GM19395 (cell line): ENCODE results near the gene CDH23.

Source experiments
- ATAC-seq: cut with Tn5 transposase; IDR thresholded peaks from one replicate; pipeline ENCODE4 v1.9.1; 2021; ENCODE audit warnings: mild to moderate bottlenecking, moderate library complexity; ENCODE audit not compliant: unreplicated experiment

CDH23 gene

DNA sequence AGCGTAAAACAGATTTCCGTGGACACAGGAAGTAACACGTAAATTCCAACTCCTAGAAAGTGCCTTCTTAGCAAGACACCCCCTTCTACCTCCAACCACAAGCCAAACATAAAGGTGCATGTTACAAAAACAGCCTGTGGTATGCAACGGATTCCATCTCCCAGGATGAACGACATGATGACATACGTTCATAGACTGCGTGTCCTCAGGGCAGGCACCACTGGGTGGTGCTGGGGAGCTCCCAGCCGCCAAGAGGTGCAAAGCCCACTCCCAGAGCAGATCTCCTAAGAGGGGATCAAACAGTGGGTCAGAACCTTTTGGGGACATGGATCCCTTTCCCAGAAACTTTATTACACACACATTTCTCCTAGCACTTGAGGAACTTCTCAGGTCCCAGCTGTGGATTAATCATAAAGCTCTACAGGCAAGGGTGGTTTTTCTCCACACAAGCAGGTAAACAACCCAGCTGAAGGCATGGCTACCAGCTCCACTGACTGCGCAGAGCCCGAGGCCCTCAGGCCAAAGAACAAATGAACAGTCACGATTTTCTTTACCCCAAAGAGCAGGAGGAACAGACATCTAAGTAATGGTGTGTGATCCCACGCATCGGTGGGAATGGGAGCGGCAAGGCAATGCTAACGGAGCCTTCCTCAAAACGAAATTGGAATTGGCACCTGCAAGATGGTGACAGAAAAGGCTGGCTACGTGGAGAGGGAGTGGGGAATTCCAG lies 440.5 kb downstream of the CDH23 start:
- ATAC-seq: no peak

DNA sequence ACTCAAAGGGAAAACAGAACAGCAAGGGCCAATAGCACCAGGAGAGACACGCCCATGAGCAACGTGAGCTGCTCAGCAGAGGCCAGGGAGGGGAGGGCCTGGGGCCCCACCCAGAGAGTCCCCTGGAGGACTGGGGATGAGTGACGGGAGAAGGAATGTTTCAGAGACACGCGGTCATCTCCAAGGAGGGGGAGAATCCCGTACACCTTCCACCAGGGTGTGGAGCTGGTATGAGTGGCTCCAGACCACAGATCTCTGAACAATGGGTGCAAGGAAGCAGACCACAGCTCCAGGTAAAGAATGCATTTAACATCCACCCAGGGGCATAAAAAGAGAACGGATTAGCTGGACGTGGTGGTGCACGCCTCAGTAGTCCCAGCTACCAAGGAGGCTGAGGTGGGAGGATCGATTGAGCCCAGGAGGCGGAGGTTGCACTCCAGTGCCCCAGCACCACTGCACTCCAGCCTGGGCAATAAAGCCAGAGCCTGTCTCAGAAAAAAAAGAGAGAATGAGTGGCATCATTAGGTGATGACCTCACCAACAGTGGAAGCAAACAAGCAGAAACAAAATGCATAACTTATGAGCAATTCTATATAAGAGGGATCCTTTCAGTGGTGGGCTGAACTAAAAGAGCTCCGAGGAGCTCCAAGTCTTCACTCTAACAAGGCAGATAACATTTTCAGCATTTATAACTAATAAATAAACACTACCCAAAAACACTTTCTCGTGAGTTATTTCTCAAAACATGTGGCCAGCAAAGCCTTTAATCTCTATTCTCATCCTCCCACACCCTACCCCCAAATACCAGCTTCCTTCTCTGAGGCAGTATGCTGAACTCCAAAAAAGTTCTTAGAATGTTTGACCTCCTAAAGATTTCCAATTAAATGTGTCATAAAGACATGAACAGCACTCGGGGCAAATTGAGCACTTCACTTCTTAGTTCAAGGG lies 441.8 kb downstream of the CDH23 start:
- ATAC-seq: no peak

DNA sequence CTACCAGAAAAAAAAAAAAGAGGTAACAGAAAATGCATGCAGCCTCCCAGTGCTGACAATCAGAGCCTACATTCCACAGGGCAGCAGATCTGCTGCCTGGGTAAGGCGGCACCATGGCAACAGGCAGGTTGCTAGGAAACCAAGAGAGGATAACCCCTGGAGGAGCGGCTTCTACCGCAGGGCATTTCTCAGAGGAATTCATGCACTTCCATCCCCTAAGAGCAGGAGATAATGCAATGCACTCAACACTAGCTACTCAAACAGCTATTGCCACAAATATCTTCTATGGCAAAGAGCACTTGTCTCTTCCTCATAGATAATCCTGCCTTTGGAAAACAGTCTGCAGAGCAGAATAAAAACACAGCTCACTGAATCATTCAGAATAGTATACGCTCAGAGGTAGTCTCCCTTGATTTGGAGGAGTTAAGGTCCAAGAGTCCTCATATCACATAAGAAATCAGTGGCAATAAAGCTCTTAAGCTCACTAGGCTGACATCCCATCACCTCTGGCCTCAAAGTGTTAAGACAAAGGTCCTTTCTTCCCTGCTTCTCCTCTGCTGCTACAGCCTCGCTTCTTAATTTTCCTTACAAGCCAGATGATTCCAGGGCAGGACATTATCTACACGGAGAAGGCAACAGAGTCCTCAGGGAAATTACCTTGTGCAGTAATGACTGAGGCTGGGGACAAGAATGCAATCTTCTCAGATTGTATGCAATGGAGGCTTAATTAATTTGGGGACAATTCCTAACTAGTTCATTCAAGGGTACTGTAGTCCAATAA lies 443.6 kb downstream of the CDH23 start:
- ATAC-seq: no peak

DNA sequence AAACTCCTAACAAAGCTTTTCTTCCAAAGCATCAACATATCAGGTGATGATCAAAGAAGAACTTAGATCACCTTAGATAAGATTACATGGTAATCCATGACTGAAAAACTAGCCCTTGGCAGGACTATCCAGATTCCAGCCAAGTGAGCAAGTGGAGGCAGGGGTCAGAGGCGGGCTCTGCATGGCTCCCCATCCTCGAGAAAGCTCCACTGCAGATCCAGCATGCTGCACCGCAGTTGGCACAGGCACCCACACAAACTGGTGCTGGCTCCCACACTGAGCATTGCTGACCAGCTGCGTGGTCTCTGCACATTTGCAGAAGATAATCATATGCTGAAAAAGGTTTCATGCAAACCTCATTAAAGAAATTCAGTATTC lies 444.2 kb downstream of the CDH23 start:
- no peak for ATAC-seq

DNA sequence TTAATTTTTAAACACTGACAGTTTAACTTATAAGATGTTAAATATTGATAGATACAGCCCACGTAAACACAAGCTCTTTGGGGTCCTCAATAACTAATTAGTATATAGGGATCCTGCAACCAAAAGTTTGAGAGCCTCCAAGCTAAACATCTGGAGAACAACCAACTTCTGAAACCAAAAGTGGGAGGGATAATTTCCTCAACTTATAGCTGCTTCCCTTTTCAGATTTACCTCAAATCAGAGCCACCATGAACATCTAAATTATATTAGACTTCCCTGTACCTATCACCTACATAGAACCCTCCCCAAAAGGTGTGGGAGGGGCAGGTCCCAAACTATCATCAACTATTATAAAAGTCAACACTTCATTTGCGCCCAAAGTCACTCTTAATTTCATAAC lies 445.7 kb downstream of the CDH23 start:
- no peak for ATAC-seq

DNA sequence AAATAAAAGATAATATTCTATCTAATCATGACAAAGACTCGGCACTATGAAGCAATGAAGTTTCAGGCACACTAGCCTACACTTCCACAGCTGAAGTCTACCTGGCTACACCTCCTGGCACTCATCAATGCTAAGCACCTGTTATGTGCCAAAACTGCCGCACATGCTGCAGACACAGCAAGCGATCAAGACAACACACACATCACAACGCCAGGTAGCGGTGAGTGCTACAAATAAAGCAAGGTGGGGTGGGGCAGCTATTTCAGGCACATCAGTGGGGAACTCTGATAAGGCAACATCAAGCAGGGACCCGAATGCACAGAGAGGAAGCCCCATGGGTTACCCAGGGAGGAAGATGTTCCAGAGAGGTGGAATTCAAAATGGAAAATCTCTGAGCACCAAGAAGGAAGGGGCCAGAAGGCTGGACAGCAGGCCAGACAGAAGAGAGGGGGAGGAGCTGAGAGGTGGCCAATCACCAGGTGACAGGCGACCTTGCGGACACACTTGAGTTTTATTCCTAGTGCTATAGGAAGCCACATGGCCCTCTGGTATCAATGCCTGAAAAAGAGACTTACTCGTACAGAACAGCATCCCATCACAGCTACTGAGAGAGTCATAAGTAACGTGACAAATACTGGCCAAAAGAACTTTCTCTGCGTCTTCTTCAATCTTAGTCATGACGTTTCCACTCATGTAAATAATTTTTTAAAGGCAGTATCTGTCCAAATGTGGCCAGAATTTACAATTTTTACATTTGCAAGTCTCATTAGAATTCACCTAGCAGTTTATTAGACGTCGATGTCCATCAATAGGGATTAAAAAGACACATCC lies 446.4 kb downstream of the CDH23 start:
- ATAC-seq: no peak

DNA sequence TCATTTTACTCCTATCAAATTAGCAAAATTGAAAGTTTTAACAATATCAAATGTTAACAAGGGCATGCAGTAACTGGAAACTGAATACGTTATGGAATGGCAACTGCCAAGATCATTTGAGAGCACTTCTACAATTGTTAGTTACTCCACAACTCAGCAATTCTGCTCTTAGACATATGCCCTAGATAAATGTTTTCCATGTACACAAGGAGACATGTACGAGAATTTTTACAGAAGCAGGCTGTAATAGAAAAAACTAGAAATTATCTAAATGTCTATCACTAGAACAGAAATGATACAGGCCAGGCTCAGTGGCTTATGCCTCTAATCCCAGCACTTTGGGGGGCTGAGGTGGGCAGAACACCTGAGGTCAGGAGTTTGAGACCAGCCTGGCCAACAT lies 447.4 kb downstream of the CDH23 start:
- ATAC-seq: no peak

DNA sequence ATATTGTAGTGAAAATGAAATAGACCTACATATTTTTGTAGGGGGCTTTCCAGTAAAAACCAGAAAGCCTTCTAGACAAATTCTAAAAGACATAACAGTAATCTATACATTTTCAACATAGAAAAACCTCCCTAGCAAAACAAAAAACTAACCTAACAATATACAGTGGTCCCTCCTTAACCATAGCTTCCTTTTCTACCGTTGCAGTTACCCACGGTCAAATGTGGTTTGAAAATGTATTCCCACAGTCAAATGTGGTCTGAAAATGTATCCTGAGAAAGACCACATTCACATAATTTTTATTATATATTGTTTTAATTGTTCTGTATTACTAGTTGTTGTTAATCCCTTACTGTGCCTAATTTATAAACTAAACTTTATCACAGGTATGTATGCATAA lies 448.0 kb downstream of the CDH23 start:
- no peak for ATAC-seq

DNA sequence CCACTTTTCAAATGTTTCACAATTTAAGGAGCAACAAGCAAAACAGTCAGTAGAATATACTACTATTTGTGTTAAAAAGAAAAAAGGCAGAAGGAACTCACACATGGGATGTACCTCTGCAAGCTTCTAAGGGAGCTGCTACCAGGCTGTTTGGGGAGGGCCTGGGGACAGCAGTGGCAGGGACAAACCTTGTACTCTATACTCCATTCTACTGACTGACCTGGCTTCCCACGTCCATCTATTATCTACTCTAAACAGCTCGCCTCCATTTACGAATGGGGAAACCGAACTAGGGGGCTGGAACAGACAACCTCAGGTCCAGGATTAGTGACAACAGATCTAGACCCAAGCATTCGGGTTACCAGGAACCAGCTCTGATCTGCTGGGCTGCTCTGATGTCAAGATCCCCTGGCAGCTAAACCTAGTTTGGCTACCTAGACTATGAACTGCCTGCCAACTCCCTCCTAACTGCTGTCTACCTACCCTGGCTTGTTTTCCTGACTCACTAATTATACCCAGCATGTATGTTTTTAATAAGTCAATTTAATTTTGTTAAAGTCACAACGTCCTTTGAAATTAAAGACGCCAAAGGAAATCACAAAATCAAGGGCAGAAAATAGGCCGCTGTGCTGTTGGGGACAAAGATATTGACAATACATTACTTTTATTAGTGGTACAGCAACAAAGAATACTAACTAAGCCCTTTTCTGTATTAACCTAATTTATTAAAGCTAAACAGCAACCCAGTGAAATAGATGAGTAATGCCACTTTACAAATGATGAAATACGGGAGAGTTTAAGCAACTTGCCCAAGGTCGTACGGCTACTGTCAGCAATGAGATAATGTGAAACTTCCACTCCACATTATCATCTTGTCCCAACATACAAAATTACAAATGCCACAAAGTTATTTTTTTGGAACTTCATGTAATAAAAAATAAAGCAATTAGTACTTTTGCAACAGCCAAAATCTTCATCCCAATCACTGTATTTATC lies 449.0 kb downstream of the CDH23 start:
- ATAC-seq: no peak

DNA sequence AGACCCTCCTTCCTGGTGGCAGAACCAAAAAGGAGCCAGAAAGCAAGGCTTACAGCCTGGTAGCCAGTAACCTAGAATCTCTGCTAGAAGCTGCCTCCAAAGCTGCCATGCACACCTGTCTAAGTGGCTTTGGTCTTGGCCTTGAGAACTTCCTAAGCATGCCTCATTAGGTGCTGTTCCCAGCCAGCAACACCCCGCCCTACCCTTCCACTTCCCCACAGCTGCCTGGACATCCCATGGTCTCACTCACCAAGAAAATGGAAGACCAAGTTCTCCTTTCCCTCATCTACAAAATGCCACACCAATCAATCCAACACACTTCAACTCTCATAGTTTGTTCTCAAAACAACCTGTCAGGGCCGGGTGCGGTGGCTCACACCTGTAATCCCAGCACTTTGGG lies 450.1 kb downstream of the CDH23 start:
- no peak for ATAC-seq

DNA sequence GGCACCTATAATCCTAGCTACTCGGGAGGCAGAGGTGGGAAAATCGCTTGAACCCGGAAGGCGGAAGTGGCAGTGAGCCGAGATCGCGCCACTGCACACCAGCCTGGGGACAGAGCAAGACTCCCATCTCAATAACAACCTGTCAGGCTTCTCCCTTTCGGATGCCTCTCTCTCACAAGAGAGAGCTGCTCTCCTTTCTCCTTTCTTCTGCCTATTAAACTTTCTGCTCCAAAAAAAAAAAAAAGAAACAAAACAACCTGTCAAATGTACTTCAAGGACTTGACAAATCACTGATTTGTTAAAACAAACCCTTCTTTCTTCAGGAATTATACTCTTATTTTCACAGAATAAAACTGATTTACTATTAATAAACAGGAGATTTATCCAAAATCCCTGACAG lies 450.7 kb downstream of the CDH23 start:
- no peak for ATAC-seq

DNA sequence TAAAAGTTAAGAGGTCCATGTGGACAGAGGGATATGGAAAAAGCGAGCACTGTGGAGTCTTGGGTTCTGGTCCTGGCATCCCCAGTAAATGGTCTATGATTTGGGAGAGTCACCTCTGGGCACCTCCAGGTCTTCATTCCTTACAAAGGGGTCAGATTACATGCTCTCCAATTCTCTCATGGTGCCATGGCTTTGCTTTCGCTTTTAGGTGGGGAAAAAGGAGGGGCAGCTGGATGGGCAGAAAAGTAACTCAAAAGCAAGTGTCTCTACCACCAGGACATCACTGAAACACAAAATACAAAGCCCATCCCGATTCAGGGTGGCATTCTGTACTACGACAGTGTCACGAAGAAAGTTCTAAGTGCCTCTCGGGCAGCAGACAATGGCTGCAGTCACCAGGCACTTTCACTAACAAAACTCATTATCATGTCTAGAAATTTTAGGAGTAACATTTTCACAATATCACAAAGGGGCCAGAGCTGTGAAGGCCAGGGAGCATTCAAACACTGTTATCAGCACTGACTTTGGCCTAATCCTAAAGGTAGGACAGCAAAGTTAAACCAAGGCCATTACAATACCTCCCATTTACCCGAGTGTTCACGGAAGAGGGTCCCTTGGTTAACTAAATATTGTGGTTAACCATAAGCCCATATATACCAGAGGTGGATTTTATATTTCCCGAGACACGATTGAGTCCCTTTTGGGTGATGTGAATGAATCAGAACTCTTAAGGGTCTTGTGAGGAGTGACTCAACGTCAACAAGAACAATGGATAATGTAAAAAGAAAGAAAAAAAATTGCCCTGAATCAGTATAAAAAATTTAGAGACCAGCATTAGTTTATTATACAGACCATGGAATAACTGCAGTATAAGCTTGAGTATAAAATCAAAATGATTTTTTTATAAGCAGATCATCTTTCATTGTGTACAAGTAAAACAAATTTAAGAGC lies 451.9 kb downstream of the CDH23 start:
- no peak for ATAC-seq

DNA sequence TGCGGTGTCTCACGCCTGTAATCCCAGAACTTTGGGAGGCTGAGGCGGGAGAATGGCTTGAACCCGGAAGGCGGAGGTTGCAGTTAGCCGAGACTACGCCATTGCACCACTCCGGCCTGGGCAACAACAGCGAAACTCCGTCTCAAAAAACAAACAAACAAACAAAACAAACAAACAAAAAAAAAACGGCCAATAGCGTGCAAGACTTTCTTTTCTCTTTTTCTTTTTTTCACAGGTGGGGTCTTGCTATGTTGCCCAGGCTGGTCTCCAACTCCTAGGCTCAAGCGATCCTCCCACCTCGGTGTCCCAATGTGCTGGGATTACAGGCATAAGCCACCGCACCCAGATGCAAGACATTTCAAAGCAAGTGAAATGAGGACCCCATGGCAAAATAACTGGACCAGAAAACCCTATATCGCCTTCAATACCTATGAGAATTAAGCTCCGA lies 452.8 kb downstream of the CDH23 start:
- ATAC-seq: no peak

DNA sequence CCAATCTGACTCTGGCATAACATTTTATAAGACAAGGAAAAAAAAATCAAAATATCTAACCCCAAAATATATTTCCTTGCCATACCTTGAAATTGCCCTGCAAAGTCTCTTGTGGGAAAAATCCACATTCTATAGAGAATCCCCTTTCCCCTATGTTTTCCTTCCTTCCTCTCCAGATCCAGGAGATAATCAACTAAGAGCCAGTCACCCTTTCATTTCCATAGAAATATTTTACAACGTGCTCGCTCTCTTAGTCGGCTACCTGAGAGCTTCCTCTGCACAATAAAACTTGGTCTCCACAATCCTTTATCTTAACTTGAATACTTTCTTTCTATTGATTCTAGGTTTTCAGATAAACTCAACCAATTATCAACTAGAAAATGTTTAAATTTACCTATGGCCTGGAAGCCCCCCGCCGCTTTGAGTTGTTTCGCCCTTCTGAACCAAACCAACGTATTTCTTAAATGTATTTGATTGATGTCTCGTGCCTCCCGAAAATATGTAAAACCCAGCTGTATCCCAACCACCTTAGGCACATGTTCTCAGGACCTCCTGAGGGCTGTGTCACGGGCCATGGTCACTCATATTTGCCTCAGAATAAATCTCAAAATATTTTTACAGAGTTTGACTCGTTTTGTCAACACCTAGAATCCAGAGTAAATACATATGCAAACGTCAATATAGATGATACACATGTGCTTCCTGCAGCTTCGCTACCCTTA lies 453.5 kb downstream of the CDH23 start:
- no peak for ATAC-seq

DNA sequence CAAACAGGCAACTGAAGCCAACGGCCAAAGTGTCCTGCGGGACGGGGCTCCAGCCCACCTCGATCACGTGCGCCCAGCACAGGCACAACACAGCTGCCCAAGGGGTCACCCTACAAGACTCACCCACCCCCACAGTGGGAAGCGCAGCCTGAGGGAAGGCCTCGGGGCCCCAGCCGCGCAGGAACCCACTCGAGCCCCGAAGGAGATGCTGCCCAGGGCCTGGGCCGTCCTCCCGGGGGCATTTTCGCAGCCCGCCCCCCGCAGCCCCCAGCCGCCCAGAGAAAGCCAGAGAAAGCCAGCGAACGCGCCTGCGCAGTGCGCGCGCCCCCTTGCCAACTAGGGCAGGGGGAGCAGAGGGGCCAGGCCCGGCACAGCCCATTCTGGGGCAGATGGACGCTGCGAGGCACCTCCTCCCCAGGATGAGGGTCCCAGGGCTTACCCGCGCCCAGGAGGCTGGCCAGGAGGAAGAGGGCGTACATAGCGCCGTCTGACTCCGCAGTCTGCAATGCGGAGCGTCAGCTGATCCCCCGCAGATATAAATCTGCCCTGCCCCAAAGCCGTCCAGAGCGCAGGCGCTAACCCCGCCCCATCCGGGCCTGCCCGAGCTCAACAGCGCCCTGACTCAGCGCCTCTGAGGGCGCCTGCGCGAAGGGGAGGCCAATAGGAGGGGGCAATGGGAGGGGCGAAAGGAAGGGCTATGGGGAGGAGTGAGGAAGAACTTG lies 454.2 kb downstream of the CDH23 start, which contains the start of gene PSAP:
Gene PSAP (minus strand): TSS at position 509 of the 722 bp plus-strand sequence. CDS start 30 bp downstream, at position 479.
- ATAC-seq: peak; percentile 85

DNA sequence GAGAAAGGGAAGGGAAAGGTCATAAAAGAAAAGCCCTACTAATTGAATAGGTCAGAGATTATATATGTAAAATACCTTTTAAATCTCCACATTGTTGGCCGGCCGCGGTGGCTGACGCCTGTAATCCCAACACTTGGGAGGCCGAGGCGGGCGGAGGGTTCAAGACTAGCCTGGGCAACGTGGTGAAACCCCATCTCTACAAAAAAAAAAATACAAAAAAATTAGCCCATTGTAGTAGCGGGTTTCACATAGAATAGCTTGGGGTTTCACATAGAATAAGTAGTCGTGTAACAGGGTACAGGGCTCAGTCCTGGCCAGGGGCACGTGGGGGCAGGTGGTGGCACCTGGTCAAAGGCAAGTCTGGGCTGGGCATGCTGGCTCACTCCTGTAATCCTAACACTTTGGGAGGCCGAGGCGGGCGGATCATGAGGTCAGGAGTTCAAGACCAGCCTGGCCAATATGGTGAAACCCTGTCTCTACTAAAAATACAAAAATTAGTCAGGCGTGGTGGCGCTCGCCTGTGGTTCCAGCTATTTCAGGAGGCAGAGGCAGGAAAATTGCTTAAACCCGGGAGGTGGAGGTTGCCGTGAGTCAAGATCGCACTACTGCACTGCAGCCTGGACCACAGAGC lies 454.9 kb downstream of the CDH23 start:
- peak; percentile 27 for ATAC-seq
